H1 (cell line): ENCODE data around the gene ALOX5. TPM values are rescaled to one million over a fixed set of nuclear protein-coding genes. Genes with fewer than 3 reads are reported as not detected.

ENCODE experiments used
- CTCF ChIA-PET: fragments of 300-600 bp; sonication (Branson Sonifier 250); formaldehyde crosslinking; loops from one replicate; lab custom pipeline; 2021; ENCODE audit not compliant: partially characterized antibody; lab: Charles Lee
- POLR2A ChIA-PET: fragments of 300-600 bp; sonication (Branson Sonifier 250); formaldehyde crosslinking; loops from one replicate; lab custom pipeline; 2021; ENCODE audit warnings: inconsistent platforms; ENCODE audit not compliant: partially characterized antibody; lab: Charles Lee
- DNase-seq, 2 experiments: peaks; one replicate each; pipeline versions ENCODE4 v3.0.0 to v3.0.0-alpha.2; 2010 to 2022; ENCODE audit warnings: low spot score in 2 of 2, low read depth in 1 of 2, mixed read lengths in 1 of 2
- FAIRE-seq: peaks from 2 replicates; lab custom pipeline; 2011; peaks lifted over from hg19 to GRCh38; lab: Jason Lieb, UNC
- H2AFZ ChIP-seq: 2 replicates; pipeline ENCODE4 v1.8.1; 2012; ENCODE audit warnings: low read length, inconsistent platforms
- H2AK5ac ChIP-seq: 2 replicates; pipeline ENCODE4 v1.6.1; 2013; ENCODE audit warnings: low read depth, low read length
- H2BK120ac ChIP-seq: replicated peaks from 2 replicates; pipeline ENCODE3; 2013; ENCODE audit warnings: low read depth, low read length, inconsistent platforms
- H2BK12ac ChIP-seq: 2 replicates; pipeline ENCODE4 v1.6.1; 2013; ENCODE audit warnings: low read depth, low read length
- H2BK15ac ChIP-seq: 2 replicates; pipeline ENCODE4 v1.6.1; 2013; ENCODE audit warnings: low read length
- H2BK20ac ChIP-seq: 2 replicates; pipeline ENCODE4 v1.6.1; 2013; ENCODE audit warnings: low read length
- H2BK5ac ChIP-seq: 2 replicates; pipeline ENCODE4 v1.6.1; 2013; ENCODE audit warnings: low read depth, low read length
- H3K14ac ChIP-seq: 2 replicates; pipeline ENCODE4 v1.6.1; 2013; ENCODE audit warnings: inconsistent platforms; ENCODE audit not compliant: insufficient read length
- H3K18ac ChIP-seq: 2 replicates; pipeline ENCODE4 v1.6.1; 2013; ENCODE audit warnings: low read length; ENCODE audit errors: extremely low read depth
- H3K23ac ChIP-seq: 2 replicates; pipeline ENCODE4 v1.6.1; 2013; ENCODE audit warnings: inconsistent platforms; ENCODE audit not compliant: insufficient read length
- H3K23me2 ChIP-seq: 2 replicates; pipeline ENCODE4 v1.6.1; 2013; ENCODE audit warnings: low read depth, low read length
- H3K27ac ChIP-seq: 2 replicates; pipeline ENCODE4 v1.6.1; 2011; ENCODE audit warnings: low read depth, low read length, inconsistent platforms
- H3K27me3 ChIP-seq, 4 experiments: replicated peaks in 1 of 4; 1 replicate in 1 of 4; 2 replicates in 3 of 4; pipeline versions ENCODE4 v1.6.1 to v1.8.1; 2011 to 2013; ENCODE audit warnings: low read length in 3 of 4, mild to moderate bottlenecking in 3 of 4, inconsistent platforms in 2 of 4, mixed read lengths in 2 of 4, moderate library complexity in 1 of 4; ENCODE audit not compliant: control insufficient read depth in 3 of 4, insufficient read depth in 3 of 4; ENCODE audit errors: extremely low read depth in 1 of 4
- H3K36me3 ChIP-seq, 4 experiments: 2 replicates each; pipeline versions ENCODE4 v1.6.1 to v1.8.1; 2011 to 2013; ENCODE audit warnings: mild to moderate bottlenecking in 4 of 4, low read length in 3 of 4, moderate library complexity in 2 of 4, control low read depth in 1 of 4, inconsistent platforms in 1 of 4; ENCODE audit not compliant: insufficient read depth in 4 of 4, control insufficient read depth in 2 of 4
- H3K4ac ChIP-seq: replicated peaks from 2 replicates; pipeline ENCODE3; 2013; ENCODE audit warnings: low read length, low read depth, mixed read lengths, inconsistent platforms; ENCODE audit not compliant: insufficient read length
- H3K4me1 ChIP-seq, 4 experiments: replicated peaks in 1 of 4; 1 replicate in 1 of 4; 2 replicates in 3 of 4; pipeline versions ENCODE4 v1.6.1 to v1.8.1; 2011 to 2013; ENCODE audit warnings: low read length in 3 of 4, inconsistent platforms in 2 of 4, mixed read lengths in 1 of 4; ENCODE audit not compliant: insufficient read depth in 4 of 4, control insufficient read depth in 3 of 4
- H3K4me2 ChIP-seq, 2 experiments: 2 replicates each; pipeline versions ENCODE4 v1.6.1 to v1.8.1; 2011 to 2013; ENCODE audit warnings: low read depth in 2 of 2, low read length in 2 of 2, control low read depth in 1 of 2, inconsistent platforms in 1 of 2, mild to moderate bottlenecking in 1 of 2; ENCODE audit not compliant: insufficient read depth in 1 of 2
- H3K4me3 ChIP-seq, 4 experiments: fragments of 200-600, 300-600 bp in 1 of 4; sonication (generic), shearing (Covaris generic), sonication (Bioruptor Twin) in 1 of 4; 2 replicates each; pipeline versions ENCODE4 v1.5.1 to v1.8.1; 2011 to 2016; ENCODE audit warnings: low read length in 4 of 4, low read depth in 3 of 4, control low read depth in 2 of 4, inconsistent platforms in 2 of 4, mild to moderate bottlenecking in 2 of 4, mixed read lengths in 1 of 4, moderate library complexity in 1 of 4; ENCODE audit not compliant: insufficient read depth in 2 of 4; ENCODE audit errors: extremely low read depth in 1 of 4
- H3K56ac ChIP-seq: replicated peaks from 2 replicates; pipeline ENCODE3; 2013; ENCODE audit warnings: low read depth, mild to moderate bottlenecking, mixed read lengths, low read length, inconsistent platforms; ENCODE audit not compliant: insufficient read length
- H3K79me1 ChIP-seq: 2 replicates; pipeline ENCODE4 v1.6.1; 2013; ENCODE audit warnings: low read depth, low read length, control low read depth
- H3K79me2 ChIP-seq, 2 experiments: 2 replicates each; pipeline versions ENCODE4 v1.6.1 to v1.8.1; 2012 to 2013; ENCODE audit warnings: low read length in 2 of 2, mild to moderate bottlenecking in 2 of 2, inconsistent platforms in 1 of 2; ENCODE audit not compliant: insufficient read depth in 2 of 2, control insufficient read depth in 1 of 2
- H3K9ac ChIP-seq, 4 experiments: replicated peaks in 1 of 4; 1 replicate in 1 of 4; 2 replicates in 3 of 4; pipeline versions ENCODE4 v1.6.1 to v1.8.1; 2011 to 2013; ENCODE audit warnings: low read depth in 3 of 4, low read length in 3 of 4, control low read depth in 2 of 4, mild to moderate bottlenecking in 2 of 4, moderate library complexity in 2 of 4, inconsistent platforms in 1 of 4; ENCODE audit errors: extremely low read depth in 1 of 4
- H3K9me3 ChIP-seq, 2 experiments: 2 replicates each; pipeline versions ENCODE4 v1.6.1 to v1.8.1; 2012 to 2013; ENCODE audit warnings: mild to moderate bottlenecking in 2 of 2, moderate library complexity in 2 of 2, control low read depth in 1 of 2, inconsistent platforms in 1 of 2, low read depth in 1 of 2, low read length in 1 of 2, mixed read lengths in 1 of 2; ENCODE audit not compliant: insufficient read depth in 2 of 2
- H4K20me1 ChIP-seq, 2 experiments: replicated peaks in 1 of 2; 2 replicates each; pipeline versions ENCODE3 to v1.8.1; 2011 to 2013; ENCODE audit warnings: inconsistent platforms in 2 of 2, low read length in 2 of 2, mild to moderate bottlenecking in 1 of 2; ENCODE audit not compliant: insufficient read depth in 2 of 2, control insufficient read depth in 1 of 2
- H4K5ac ChIP-seq: 2 replicates; pipeline ENCODE4 v1.6.1; 2013; ENCODE audit warnings: low read length, low read depth, mixed read lengths, inconsistent platforms; ENCODE audit not compliant: insufficient read length
- H4K8ac ChIP-seq: 2 replicates; pipeline ENCODE4 v1.8.0; 2013; ENCODE audit warnings: mild to moderate bottlenecking, moderate library complexity, low read length, inconsistent platforms; ENCODE audit not compliant: insufficient read depth; ENCODE audit errors: extremely low read depth
- H4K91ac ChIP-seq: replicated peaks from 2 replicates; pipeline ENCODE3; 2013; ENCODE audit warnings: low read length, mixed read lengths, inconsistent platforms; ENCODE audit not compliant: insufficient read length
- ZNF274 ChIP-seq: IDR thresholded peaks from 2 replicates; pipeline ENCODE4 v1.7.0; 2012; ENCODE audit warnings: low read length, borderline replicate concordance; ENCODE audit errors: extremely low read depth
- WGBS, 2 experiments: shearing (Covaris generic) in 1 of 2; methylation state at CpG; one replicate each; pipeline versions ENCODE4 v1.1.6 to v1.1.7; 2013 to 2015; ENCODE audit warnings: low lambda C conversion rate in 2 of 2, mixed read lengths in 2 of 2, inconsistent platforms in 1 of 2, low coverage in 1 of 2, missing lambda C conversion rate in 1 of 2; ENCODE audit not compliant: insufficient replicate concordance in 2 of 2, insufficient coverage in 1 of 2, insufficient read length in 1 of 2; ENCODE audit errors: extremely low coverage in 1 of 2, missing lambda C conversion rate in 1 of 2; 5-methylcytosine and 5-hydroxymethylcytosine counted together
- polyA plus RNA-seq, 7 experiments: library from polyadenylated mRNA; depleted of rRNA in 3 of 7; stranded (reverse) in 5 of 7; unstranded in 2 of 7; fragments of >200 nt in 5 of 7; fragments of 200-250 nt in 2 of 7; gene quantifications; 1 replicate in 5 of 7; 2 replicates in 1 of 7; 4 replicates in 1 of 7; pipeline versions ENCODE4 v1.2.1 to v1.2.3, GENCODE V29; 2011 to 2013; ENCODE audit warnings: missing spikeins in 2 of 7, mixed read lengths in 2 of 7
- total RNA-seq: library from RNA; stranded (reverse); fragmentation: NEBNext Ultra II Directional; extraction: Animal tissue kit (Norgen Biotek cat#: 25700); gene quantifications from 2 replicates; pipeline ENCODE4 v1.2.1, GENCODE V29; 2021
- TF ChIP-seq, protein P1 (sequence below): IDR thresholded peaks from 2 replicates; pipeline ENCODE4 v1.6.1; 2012; ENCODE audit warnings: inconsistent platforms

Gene ALOX5
- total and polyA plus RNA-seq, 2 of the 8 experiments (the other 6 are each of a cell fraction or from before 2014, with no cell fraction given): 1.6 to 3.8 TPM

DNA sequence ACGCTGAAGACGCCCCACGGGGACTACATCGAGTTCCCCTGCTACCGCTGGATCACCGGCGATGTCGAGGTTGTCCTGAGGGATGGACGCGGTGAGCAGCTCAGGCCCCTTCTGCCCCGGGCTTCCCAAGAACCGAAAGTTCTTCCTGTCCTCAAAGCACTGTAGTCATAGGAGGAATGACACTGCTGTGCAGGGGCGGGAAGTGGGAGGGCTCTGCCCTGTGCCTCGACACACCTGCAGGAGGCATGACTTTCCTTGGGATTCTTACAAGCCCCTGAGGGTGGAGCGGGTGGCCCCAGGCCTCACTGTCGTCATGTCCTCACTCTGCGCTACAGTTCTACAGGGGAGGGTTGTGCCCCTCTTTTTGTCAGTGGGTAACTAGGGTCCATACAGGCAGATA, 8.6 kb downstream of the ALOX5 start:
- Histone ChIP-seq H4K8ac (0 out of 2 replicates have a peak overlapping the region, but pooled peaks have one; percentile 7), H3K23ac (no peak overlapping the region), H3K4me2 (no peak overlapping the region), H3K23me2 (no peaks in the 10 kb centered on the region), H2AFZ (no peak overlapping the region), H3K4me1 (no peaks in the 10 kb centered on the region), H3K56ac (no peak overlapping the region), H3K36me3 (no peaks in the 10 kb centered on the region), H2BK15ac (no peak overlapping the region), H2BK20ac (no peak overlapping the region), H2BK12ac (no peak overlapping the region), H2BK120ac (no peak overlapping the region), H3K27me3 (no peaks in the 10 kb centered on the region), H3K79me1 (no peaks in the 10 kb centered on the region), H4K91ac (no peak overlapping the region), H2AK5ac (no peak overlapping the region), H4K5ac (no peak overlapping the region), H2BK5ac (no peak overlapping the region), H3K9me3 (peaks cover 0 to 3% of the 10 kb centered on the region in 2 experiments; a peak in 1 of 4 replicates), H3K18ac (no peak overlapping the region), H3K4me3 (no peak overlapping the region), H3K9ac (no peak overlapping the region), H4K20me1 (no peaks in the 10 kb centered on the region), H3K79me2 (no peaks in the 10 kb centered on the region), H3K4ac (no peak overlapping the region), H3K27ac (no peak overlapping the region), H3K14ac (no peak overlapping the region)
- 95% methylated on average over 15 of the region's 17 CpGs; no CpG with 5 or more reads in 1 of the 2 experiments for WGBS, 2 experiments
- POLR2A ChIA-PET: no interaction called here
- no peak for TF ChIP-seq ZNF274
- TF ChIP-seq, protein P1, sequence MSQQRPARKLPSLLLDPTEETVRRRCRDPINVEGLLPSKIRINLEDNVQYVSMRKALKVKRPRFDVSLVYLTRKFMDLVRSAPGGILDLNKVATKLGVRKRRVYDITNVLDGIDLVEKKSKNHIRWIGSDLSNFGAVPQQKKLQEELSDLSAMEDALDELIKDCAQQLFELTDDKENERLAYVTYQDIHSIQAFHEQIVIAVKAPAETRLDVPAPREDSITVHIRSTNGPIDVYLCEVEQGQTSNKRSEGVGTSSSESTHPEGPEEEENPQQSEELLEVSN: peak; percentile 50; the same call in 1 of the 2 replicates
- CTCF ChIA-PET: no interaction called here
- DNase-seq: no peak
- FAIRE-seq: no peak
